ENCODE data around the gene ARHGAP28.
A peak's percentile ranks its signal among the peaks of the same experiment; 100 is the strongest.

ARHGAP28 gene

GRCh38 chr18:6718267-6718666, 11.2 kb upstream of the ARHGAP28 start:
- H3K27ac ChIP-seq (ENCODE audit: low read depth, low read length, severe bottlenecking) = no peak overlapping the region
- no peaks in the 10 kb centered on the region for H3K36me3 ChIP-seq (ENCODE audit: control insufficient read depth, insufficient read depth, low read length)
- whole genome bisulfite sequencing, 2 experiments (ENCODE audit: insufficient coverage in 2 of 2) = no CpG with 5 or more reads among the region's 2 CpGs

GRCh38 chr18:6719098-6719846, 10.2 kb upstream of the ARHGAP28 start:
- H3K27ac ChIP-seq (ENCODE audit: low read depth, low read length, severe bottlenecking) = no peak overlapping the region
- no peaks in the 10 kb centered on the region for H3K36me3 ChIP-seq (ENCODE audit: control insufficient read depth, insufficient read depth, low read length)
- 60 to 100% methylated on average over 1 to 3 of the region's 4 CpGs for WGBS, 2 experiments (ENCODE audit: insufficient coverage in 2 of 2)
- H3K9me3 ChIP-seq (ENCODE audit: control insufficient read depth, low read length) = no peaks in the 10 kb centered on the region
- H3K4me1 ChIP-seq (ENCODE audit: control insufficient read depth, insufficient read depth, low read length, poor library complexity, severe bottlenecking) = peaks cover 12% of the 10 kb centered on the region
- no peak overlapping the region for H3K4me3 ChIP-seq (ENCODE audit: extremely low read depth, insufficient read depth, low read length, poor library complexity, severe bottlenecking)

More at GRCh38 chr18:6718267-6718666, 11.2 kb upstream of the ARHGAP28 start:
- Histone ChIP-seq H3K9me3 (ENCODE audit: control insufficient read depth, low read length) (no peaks in the 10 kb centered on the region), H3K4me1 (ENCODE audit: control insufficient read depth, insufficient read depth, low read length, poor library complexity, severe bottlenecking) (peaks cover 20% of the 10 kb centered on the region), H3K4me3 (ENCODE audit: extremely low read depth, insufficient read depth, low read length, poor library complexity, severe bottlenecking) (no peak overlapping the region)

- H3K4me3 ChIP-seq (ENCODE audit: extremely low read depth, insufficient read depth, low read length, poor library complexity, severe bottlenecking) = no peak overlapping the region
- peaks cover 6% of the 10 kb centered on the region for H3K4me1 ChIP-seq (ENCODE audit: control insufficient read depth, insufficient read depth, low read length, poor library complexity, severe bottlenecking)
- no peak overlapping the region for H3K27ac ChIP-seq (ENCODE audit: low read depth, low read length, severe bottlenecking)
- WGBS, 2 experiments (ENCODE audit: insufficient coverage in 2 of 2) = 50% methylated on average over 1 of the region's 1 CpG; no CpG with 5 or more reads in 1 of the 2 experiments
- no peaks in the 10 kb centered on the region for H3K36me3 ChIP-seq (ENCODE audit: control insufficient read depth, insufficient read depth, low read length)
- H3K9me3 ChIP-seq (ENCODE audit: control insufficient read depth, low read length) = no peaks in the 10 kb centered on the region
Observed at GRCh38 chr18:6719910-6720683, 9.4 kb upstream of the ARHGAP28 start.

- peaks cover 6% of the 10 kb centered on the region for H3K4me1 ChIP-seq (ENCODE audit: control insufficient read depth, insufficient read depth, low read length, poor library complexity, severe bottlenecking)
- no peak overlapping the region for H3K4me3 ChIP-seq (ENCODE audit: extremely low read depth, insufficient read depth, low read length, poor library complexity, severe bottlenecking)
- WGBS, 2 experiments (ENCODE audit: insufficient coverage in 2 of 2) = 100% methylated on average over 1 of the region's 1 CpG; no CpG with 5 or more reads in 1 of the 2 experiments
- no peaks in the 10 kb centered on the region for H3K9me3 ChIP-seq (ENCODE audit: control insufficient read depth, low read length)
- H3K36me3 ChIP-seq (ENCODE audit: control insufficient read depth, insufficient read depth, low read length) = no peaks in the 10 kb centered on the region
- H3K27ac ChIP-seq (ENCODE audit: low read depth, low read length, severe bottlenecking) = no peak overlapping the region
Observed at GRCh38 chr18:6721755-6722154, 7.8 kb upstream of the ARHGAP28 start.

GRCh38 chr18:6722690-6723089, 6.8 kb upstream of the ARHGAP28 start:
- Histone ChIP-seq H3K9me3 (ENCODE audit: control insufficient read depth, low read length) (no peaks in the 10 kb centered on the region), H3K4me3 (ENCODE audit: extremely low read depth, insufficient read depth, low read length, poor library complexity, severe bottlenecking) (no peak overlapping the region), H3K27ac (ENCODE audit: low read depth, low read length, severe bottlenecking) (no peak overlapping the region), H3K4me1 (ENCODE audit: control insufficient read depth, insufficient read depth, low read length, poor library complexity, severe bottlenecking) (peaks cover 6% of the 10 kb centered on the region), H3K36me3 (ENCODE audit: control insufficient read depth, insufficient read depth, low read length) (no peaks in the 10 kb centered on the region)
- WGBS, 2 experiments (ENCODE audit: insufficient coverage in 2 of 2) = 90 to 95% methylated on average over 2 to 3 of the region's 4 CpGs

- H3K4me3 ChIP-seq (ENCODE audit: extremely low read depth, insufficient read depth, low read length, poor library complexity, severe bottlenecking) = no peak overlapping the region
- 80 to 100% methylated on average over 1 of the region's 1 CpG for WGBS, 2 experiments (ENCODE audit: insufficient coverage in 2 of 2)
- no peaks in the 10 kb centered on the region for H3K36me3 ChIP-seq (ENCODE audit: control insufficient read depth, insufficient read depth, low read length)
- no peak overlapping the region for H3K27ac ChIP-seq (ENCODE audit: low read depth, low read length, severe bottlenecking)
- H3K9me3 ChIP-seq (ENCODE audit: control insufficient read depth, low read length) = no peaks in the 10 kb centered on the region
- H3K4me1 ChIP-seq (ENCODE audit: control insufficient read depth, insufficient read depth, low read length, poor library complexity, severe bottlenecking) = peaks cover 7% of the 10 kb centered on the region
Observed at GRCh38 chr18:6724331-6724730, 5.2 kb upstream of the ARHGAP28 start.

- 77 to 82% methylated on average over 4 to 8 of the region's 8 CpGs for whole genome bisulfite sequencing, 2 experiments (ENCODE audit: insufficient coverage in 2 of 2)
- H3K36me3 ChIP-seq (ENCODE audit: control insufficient read depth, insufficient read depth, low read length) = no peaks in the 10 kb centered on the region
- peaks cover 15% of the 10 kb centered on the region for H3K4me1 ChIP-seq (ENCODE audit: control insufficient read depth, insufficient read depth, low read length, poor library complexity, severe bottlenecking)
- no peak overlapping the region for H3K4me3 ChIP-seq (ENCODE audit: extremely low read depth, insufficient read depth, low read length, poor library complexity, severe bottlenecking)
- no peaks in the 10 kb centered on the region for H3K9me3 ChIP-seq (ENCODE audit: control insufficient read depth, low read length)
- H3K27ac ChIP-seq (ENCODE audit: low read depth, low read length, severe bottlenecking) = peak overlapping the region; percentile 95
Observed at GRCh38 chr18:6728331-6728730, 1.2 kb upstream of the ARHGAP28 start.

- H3K4me3 ChIP-seq (ENCODE audit: extremely low read depth, insufficient read depth, low read length, poor library complexity, severe bottlenecking) = peak overlapping the region; percentile 57
- no peaks in the 10 kb centered on the region for H3K9me3 ChIP-seq (ENCODE audit: control insufficient read depth, low read length)
- peaks cover 15% of the 10 kb centered on the region for H3K4me1 ChIP-seq (ENCODE audit: control insufficient read depth, insufficient read depth, low read length, poor library complexity, severe bottlenecking)
- WGBS, 2 experiments (ENCODE audit: insufficient coverage in 2 of 2) = 39 to 63% methylated on average over 2 of the region's 5 CpGs
- H3K36me3 ChIP-seq (ENCODE audit: control insufficient read depth, insufficient read depth, low read length) = no peaks in the 10 kb centered on the region
- H3K27ac ChIP-seq (ENCODE audit: low read depth, low read length, severe bottlenecking) = peak overlapping the region; percentile 95
Observed at GRCh38 chr18:6728809-6729246, 688 bp upstream of the ARHGAP28 start.

GRCh38 chr18:6730416-6731221, 1.1 kb downstream of the ARHGAP28 start:
- H3K27ac ChIP-seq (ENCODE audit: low read depth, low read length, severe bottlenecking) = peak overlapping the region; percentile 95

GRCh38 chr18:6731222-6731596, 1.7 kb downstream of the ARHGAP28 start:
- no peak overlapping the region for H3K4me3 ChIP-seq (ENCODE audit: extremely low read depth, insufficient read depth, low read length, poor library complexity, severe bottlenecking)
- H3K27ac ChIP-seq (ENCODE audit: low read depth, low read length, severe bottlenecking) = no peak overlapping the region
- WGBS, 2 experiments (ENCODE audit: insufficient coverage in 2 of 2) = 40 to 59% methylated on average over 3 to 5 of the region's 6 CpGs
- no peaks in the 10 kb centered on the region for H3K9me3 ChIP-seq (ENCODE audit: control insufficient read depth, low read length)
- H3K4me1 ChIP-seq (ENCODE audit: control insufficient read depth, insufficient read depth, low read length, poor library complexity, severe bottlenecking) = peaks cover 15% of the 10 kb centered on the region
- no peaks in the 10 kb centered on the region for H3K36me3 ChIP-seq (ENCODE audit: control insufficient read depth, insufficient read depth, low read length)

More at GRCh38 chr18:6730416-6731221, 1.1 kb downstream of the ARHGAP28 start:
- Histone ChIP-seq H3K36me3 (ENCODE audit: control insufficient read depth, insufficient read depth, low read length) (no peaks in the 10 kb centered on the region), H3K4me1 (ENCODE audit: control insufficient read depth, insufficient read depth, low read length, poor library complexity, severe bottlenecking) (peaks cover 15% of the 10 kb centered on the region), H3K4me3 (ENCODE audit: extremely low read depth, insufficient read depth, low read length, poor library complexity, severe bottlenecking) (peak overlapping the region; percentile 57), H3K9me3 (ENCODE audit: control insufficient read depth, low read length) (no peaks in the 10 kb centered on the region)
- 0% methylated on average over 1 of the region's 4 CpGs; no CpG with 5 or more reads in 1 of the 2 experiments for WGBS, 2 experiments (ENCODE audit: insufficient coverage in 2 of 2)

All from mesodermal cell (in vitro differentiated cells).